Suppressor macrophage treated with lipopolysaccharide for 4 hours (primary cell): ENCODE results near the gene PDE1A.
A peak's percentile ranks its signal among the peaks of the same experiment; 100 is the strongest.

Source experiments
- DNase-seq: peaks from one replicate; pipeline ENCODE4 v3.0.0-alpha.2; 2020

The PDE1A gene

DNA sequence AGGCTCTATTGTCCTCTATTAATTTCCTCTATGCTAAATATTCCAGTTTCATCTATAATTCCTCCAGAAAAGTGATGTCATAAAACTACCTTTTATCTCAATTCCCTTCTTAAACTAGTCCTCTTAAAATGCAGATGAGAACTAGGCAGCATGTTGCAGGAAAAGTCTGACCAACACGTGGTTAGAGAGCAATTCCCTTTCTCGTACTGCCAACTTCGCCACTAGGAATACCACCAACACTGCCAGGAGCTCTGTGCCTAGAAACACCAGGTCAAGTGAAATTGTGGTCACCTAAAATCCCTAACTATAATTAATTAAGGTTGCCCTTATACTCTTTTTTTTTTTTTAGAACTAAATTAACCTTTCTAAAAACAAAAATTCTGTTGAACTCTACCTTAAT lies 313.5 kb downstream of the PDE1A start:
- no peak for DNase-seq

DNA sequence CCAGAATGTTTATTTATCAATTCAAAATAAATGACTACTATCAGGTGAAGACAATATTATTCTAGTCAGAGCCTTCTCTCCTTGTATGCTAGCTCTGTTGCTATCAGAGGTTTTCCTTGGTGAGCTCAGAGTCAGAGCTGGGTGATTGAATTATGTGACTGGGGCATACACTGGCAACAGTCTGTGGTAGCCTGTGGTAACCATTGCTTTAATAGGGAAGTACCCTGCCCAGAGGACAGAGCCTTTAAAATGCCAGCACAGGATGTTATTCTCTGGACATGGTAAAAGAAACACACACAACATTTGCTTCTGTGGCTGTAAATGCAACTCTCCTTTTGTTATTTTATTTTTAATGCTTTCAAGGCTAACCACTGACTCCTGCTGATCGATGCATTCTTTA lies 316.5 kb downstream of the PDE1A start:
- no peak for DNase-seq

DNA sequence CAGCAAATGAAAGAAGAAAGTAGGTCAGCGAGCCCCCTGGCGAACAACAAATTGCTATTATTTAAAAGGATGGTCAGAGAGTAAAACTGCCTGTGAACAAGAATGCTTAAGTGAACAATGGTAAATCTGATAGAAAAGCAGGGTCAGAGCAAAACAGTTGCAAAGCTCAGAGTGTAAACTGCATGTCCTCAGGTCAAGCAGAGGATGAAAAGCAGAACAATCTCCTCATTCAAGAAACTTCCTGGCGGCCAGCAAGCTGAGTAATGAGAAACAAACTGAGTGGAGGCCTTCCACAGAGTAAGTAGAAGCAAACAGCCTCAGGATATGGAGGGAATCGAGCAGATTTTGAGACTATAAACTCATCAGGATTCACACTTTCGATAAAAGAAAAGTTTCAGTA lies 323.3 kb downstream of the PDE1A start:
- DNase-seq, result no peak

DNA sequence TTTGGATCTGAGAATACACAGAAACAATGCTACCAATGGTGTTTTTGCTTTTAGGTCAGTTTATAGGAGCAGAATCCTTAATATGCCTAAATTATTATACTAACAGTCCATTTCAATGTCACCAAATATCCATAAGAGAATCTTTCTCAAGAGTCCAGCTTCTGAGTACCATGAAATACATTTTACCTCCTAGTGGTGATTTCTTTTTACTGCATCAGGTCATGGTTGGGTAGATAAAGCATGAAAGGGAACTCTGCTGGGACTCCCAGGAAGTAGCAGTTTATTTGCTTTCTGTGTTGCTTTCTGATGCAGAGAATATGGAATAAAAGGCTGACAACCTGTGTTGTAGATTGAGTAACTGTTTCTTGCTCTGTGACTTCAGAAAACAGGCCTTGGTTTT lies 325.6 kb downstream of the PDE1A start:
- peak; percentile 10 for DNase-seq

DNA sequence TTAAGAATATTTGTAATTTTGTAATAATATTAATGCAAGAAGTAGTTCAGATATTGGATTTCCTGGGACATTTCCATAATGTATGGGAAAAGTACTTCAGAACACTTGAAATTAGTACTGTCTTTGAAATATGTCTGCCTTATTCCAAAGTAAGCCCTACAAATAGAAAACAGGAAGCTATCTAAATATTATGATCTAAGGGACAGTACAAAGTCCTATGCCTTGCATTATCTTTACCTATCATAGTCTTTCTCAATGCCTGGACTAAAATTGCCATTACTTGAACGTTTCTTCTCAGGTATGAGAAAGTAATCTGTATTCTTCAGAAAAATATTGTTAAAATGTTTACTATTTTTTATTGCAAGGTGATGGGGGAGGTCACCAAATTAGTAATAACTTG lies 328.2 kb downstream of the PDE1A start:
- no peak for DNase-seq

DNA sequence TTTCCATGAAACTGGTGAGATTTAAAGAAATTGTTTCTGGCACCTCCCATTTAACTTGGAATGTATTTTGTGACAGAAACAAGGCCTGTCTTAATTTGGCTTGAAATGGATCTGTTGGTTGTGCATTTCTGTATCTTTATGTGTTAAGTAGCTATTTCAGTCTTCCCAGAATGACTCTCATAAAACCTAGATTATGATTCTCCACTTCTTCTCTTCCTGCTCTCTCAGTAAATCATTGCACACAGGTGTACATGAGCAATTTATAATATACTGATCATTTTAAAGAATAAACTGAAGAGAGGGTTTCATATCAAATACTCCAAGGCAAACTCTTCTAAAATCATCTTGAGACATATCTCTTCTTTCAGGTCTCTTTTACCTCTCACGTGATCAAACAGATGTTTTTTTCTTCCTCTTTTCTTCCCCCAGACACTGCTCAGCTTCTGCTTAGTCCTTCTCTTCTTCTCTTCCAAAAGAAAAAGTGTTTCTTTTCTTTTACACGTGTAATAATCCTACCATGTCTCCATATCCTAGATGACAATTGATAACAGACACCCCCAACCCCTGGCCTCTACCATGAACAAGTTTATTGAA lies 329.2 kb downstream of the PDE1A start:
- DNase-seq, result no peak

DNA sequence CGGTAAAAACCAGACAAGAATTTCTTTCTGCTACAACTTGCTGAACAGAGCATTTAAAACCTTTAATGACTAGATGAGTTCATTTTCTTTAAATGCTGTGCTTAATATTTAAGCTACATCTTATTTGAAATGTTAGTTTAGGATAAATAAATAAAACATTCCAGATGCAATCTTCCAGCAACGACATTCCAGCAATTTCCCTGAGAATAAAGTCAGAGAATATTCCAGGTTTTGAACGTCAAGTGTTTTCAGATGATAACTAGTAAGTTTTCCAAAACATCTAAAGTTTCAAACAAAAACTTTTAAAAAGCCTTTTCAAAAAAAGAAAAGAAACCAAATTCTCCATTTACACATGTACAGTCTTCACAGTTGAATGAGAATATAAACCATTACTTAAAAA lies 336.4 kb downstream of the PDE1A start:
- DNase-seq, result no peak
